22Rv1 (cell line): ENCODE data around the gene EXD2.

ENCODE experiments used
- H3K27ac ChIP-seq: fragments of 450-650 bp; 2 replicates; pipeline ENCODE4 v1.5.1; 2017
- ZFX ChIP-seq: fragments of 450-650 bp; IDR thresholded peaks from 2 replicates; pipeline ENCODE4 v1.6.1; 2017; ENCODE audit warnings: antibody characterized with exemption, borderline replicate concordance
- TF ChIP-seq, protein P1 (sequence below): fragments of 450-650 bp; IDR thresholded peaks from 2 replicates; pipeline ENCODE4 v1.5.1; 2017; ENCODE audit warnings: mild to moderate bottlenecking

Gene EXD2

DNA sequence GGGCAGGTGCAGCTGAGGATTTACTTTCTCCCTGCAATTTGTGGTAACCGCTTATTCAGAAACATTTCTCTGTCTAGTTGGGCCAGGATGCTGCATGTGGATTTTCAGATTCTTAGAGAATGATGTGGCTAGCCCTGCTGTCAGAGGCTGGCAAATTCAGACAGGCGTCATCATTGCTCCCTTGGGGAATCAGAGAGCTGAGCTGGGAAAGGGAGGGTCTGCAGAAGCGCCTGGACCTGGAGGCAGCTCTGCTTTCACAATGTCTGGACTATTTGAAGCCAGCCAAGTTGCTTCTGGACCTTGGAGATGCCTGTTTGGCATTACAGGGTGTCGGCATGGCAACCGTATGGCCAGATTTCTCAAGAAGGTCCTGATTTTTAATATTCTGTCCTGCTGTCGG, 72.1 kb downstream of the EXD2 start:
- no peak overlapping the region for H3K27ac ChIP-seq
- TF ChIP-seq, protein P1, sequence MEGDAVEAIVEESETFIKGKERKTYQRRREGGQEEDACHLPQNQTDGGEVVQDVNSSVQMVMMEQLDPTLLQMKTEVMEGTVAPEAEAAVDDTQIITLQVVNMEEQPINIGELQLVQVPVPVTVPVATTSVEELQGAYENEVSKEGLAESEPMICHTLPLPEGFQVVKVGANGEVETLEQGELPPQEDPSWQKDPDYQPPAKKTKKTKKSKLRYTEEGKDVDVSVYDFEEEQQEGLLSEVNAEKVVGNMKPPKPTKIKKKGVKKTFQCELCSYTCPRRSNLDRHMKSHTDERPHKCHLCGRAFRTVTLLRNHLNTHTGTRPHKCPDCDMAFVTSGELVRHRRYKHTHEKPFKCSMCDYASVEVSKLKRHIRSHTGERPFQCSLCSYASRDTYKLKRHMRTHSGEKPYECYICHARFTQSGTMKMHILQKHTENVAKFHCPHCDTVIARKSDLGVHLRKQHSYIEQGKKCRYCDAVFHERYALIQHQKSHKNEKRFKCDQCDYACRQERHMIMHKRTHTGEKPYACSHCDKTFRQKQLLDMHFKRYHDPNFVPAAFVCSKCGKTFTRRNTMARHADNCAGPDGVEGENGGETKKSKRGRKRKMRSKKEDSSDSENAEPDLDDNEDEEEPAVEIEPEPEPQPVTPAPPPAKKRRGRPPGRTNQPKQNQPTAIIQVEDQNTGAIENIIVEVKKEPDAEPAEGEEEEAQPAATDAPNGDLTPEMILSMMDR: no peak
- TF ChIP-seq ZFX: no peak

DNA sequence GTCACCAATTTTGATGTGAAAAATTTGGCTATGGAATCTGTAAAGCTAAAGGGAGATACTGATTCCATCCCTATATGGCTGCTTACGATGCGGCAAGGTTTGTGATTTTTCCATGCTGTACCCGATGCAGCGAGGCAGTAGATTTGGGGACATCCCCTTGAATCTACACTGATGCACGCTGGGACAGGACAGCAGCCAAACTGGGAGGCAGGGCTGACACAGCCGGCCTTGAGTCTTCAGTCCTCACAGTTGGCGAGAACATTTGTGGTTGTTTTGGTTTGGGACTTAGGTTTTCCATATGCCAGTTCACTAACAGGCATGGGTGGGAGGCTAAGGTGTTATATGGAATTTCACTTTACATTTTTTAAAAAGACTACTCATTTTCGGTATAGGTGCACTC, 72.5 kb downstream of the EXD2 start:
- TF ChIP-seq ZFX: no peak
- TF ChIP-seq, protein P1: no peak
- no peak overlapping the region for H3K27ac ChIP-seq

GRCh38 chr14:69266572-69267345, 75.5 kb downstream of the EXD2 start:
- TF ChIP-seq, protein P1: no peak
- no peak for TF ChIP-seq ZFX

DNA sequence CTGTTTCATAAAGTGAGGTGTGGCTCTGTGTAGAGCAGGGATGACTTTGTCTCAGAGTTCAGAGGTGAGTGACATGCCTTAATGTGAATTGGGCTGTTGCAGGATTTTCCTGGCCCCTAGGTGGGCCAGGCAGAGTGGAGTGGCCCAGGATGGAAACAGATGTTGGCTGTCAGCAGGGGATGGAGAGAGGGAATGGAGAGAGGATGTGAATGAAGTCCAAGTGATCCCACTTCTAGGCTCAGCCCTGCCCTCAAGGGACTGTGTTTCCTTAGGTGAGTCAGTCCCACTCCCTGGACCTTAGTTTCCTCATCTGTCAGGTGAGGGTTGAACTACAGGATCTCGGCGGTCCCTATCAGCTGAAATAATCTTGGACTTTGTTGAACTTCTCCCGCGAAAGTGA, 76.2 kb downstream of the EXD2 start:
- TF ChIP-seq ZFX: no peak
- TF ChIP-seq, protein P1: no peak
- H3K27ac ChIP-seq: no peak overlapping the region

More at GRCh38 chr14:69266572-69267345, 75.5 kb downstream of the EXD2 start:
- no peak overlapping the region for H3K27ac ChIP-seq

- TF ChIP-seq, protein P1: no peak
- no peak for TF ChIP-seq ZFX
- no peak overlapping the region for H3K27ac ChIP-seq
These were observed 76.9 kb downstream of the EXD2 start for GRCh38 chr14:69268223-69268622.

- no peak for TF ChIP-seq ZFX
- TF ChIP-seq, protein P1: no peak
- H3K27ac ChIP-seq: no peak overlapping the region
These were observed 77.5 kb downstream of the EXD2 start for GRCh38 chr14:69268763-69269162.

DNA sequence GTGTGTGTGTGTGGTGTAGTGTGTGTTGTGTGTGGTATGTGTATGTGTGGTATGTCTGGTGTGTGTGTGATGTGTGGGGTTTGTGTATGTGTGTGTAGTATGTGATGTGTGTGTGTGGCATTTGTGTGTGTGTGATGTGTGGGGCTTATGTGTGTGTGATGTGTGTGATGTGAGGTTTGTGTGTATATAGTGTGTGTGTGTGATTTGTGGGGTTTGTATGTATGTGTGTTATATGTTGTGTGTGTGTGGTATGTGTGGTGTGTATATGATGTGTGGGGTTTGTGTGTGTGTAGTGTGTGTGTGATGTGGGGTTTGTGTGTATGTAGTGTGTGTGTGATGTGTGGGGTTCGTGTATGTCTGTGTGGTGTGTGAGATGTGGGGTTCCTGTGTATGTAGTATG, 78.1 kb downstream of the EXD2 start:
- no peak for TF ChIP-seq ZFX
- TF ChIP-seq, protein P1: no peak
- no peak overlapping the region for H3K27ac ChIP-seq
